ENCODE results near the gene ACOT13. TPM values are rescaled to one million over a fixed set of nuclear protein-coding genes. Genes with fewer than 3 reads are reported as not detected.
A peak's percentile ranks its signal among the peaks of the same experiment; 100 is the strongest.
"Not testable (repeated sequence)": the region's sequence is repeated elsewhere in the genome, so short reads cannot be mapped to it uniquely, and the experiment has no call there.

ACOT13 gene
- total RNA-seq, 2 donors from 2014 or later, result 8.8 to 15.9 TPM

DNA sequence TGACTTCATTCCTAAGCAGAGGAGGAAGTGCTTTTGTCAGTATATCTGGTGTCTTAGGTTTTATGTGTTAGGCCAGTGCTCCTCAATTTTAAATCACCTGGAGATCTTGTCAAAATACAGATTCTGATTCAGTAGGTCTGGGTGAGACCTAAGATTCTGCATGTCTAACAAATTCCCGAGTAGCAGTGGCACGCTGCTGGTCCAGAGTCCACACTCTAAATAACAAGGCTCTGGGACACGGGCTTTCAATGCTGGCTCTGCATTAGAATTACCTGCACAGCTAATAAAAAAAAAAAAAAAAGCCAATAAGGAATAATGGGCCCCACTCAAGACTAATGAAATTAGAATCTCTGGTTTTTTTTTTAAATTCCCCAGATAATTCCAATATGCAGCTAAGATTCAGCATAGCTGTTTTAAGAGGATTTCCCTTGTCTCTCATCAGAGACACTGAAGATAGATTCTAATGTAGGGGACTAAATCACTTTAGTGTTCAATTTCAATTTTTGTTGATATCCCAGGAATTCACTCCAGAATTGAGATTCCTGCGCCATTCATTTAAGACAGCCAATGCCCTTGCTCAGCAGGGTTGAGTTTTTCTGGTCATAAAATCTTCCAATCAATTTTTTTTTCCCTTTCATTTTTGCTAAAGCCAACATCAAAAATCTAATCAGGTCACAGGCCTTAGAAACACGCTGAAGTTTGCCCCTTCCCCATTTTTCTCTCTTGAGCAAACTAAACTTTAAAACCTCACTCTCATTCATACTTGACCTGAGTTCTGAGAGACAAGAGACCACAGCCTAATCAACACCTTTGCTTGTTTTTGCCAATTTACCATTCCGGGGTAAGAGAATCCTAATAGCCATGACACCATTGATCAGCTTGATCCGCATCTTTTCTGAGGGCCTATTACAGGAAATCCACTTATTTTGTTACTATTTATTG, 2.6 kb upstream of the ACOT13 start:
- DNase-seq (ENCODE audit: low spot score), result no peak
- H3K27ac ChIP-seq, result peak overlapping the region; percentile 90 to 93
- H3K4me1 ChIP-seq (replicated peaks), result peaks cover 14% of the 10 kb centered on the region
- 66% methylated on average over 7 of the region's 7 CpGs for WGBS
- TF ChIP-seq POLR2AphosphoS5 (IDR thresholded peaks at IDR 0.05) (no peak), POLR2A (IDR thresholded peaks at IDR 0.05) (no peak)
- TF ChIP-seq, protein P1, sequence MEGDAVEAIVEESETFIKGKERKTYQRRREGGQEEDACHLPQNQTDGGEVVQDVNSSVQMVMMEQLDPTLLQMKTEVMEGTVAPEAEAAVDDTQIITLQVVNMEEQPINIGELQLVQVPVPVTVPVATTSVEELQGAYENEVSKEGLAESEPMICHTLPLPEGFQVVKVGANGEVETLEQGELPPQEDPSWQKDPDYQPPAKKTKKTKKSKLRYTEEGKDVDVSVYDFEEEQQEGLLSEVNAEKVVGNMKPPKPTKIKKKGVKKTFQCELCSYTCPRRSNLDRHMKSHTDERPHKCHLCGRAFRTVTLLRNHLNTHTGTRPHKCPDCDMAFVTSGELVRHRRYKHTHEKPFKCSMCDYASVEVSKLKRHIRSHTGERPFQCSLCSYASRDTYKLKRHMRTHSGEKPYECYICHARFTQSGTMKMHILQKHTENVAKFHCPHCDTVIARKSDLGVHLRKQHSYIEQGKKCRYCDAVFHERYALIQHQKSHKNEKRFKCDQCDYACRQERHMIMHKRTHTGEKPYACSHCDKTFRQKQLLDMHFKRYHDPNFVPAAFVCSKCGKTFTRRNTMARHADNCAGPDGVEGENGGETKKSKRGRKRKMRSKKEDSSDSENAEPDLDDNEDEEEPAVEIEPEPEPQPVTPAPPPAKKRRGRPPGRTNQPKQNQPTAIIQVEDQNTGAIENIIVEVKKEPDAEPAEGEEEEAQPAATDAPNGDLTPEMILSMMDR (IDR thresholded peaks at IDR 0.05), result no peak
- H3K27me3 ChIP-seq (replicated peaks; ENCODE audit: insufficient read depth), result no peaks in the 10 kb centered on the region
- no peaks in the 10 kb centered on the region for H3K36me3 ChIP-seq
- H3K4me3 ChIP-seq, result peak overlapping the region in 1 of 2 donors; percentile 78
- intact Hi-C loops (cut with DNase I), result no loop called here
- no peaks in the 10 kb centered on the region for H3K9me3 ChIP-seq

- Histone ChIP-seq H3K27ac (peak overlapping the region; percentile 90 to 93), H3K4me1 (replicated peaks) (peaks cover 14% of the 10 kb centered on the region), H3K27me3 (replicated peaks; ENCODE audit: insufficient read depth) (no peaks in the 10 kb centered on the region), H3K36me3 (no peaks in the 10 kb centered on the region), H3K9me3 (no peaks in the 10 kb centered on the region), H3K4me3 (peak overlapping the region; percentile 77 to 78)
- no peak for TF ChIP-seq POLR2A (IDR thresholded peaks at IDR 0.05)
- TF ChIP-seq, protein P1 (IDR thresholded peaks at IDR 0.05), result no peak
- TF ChIP-seq POLR2AphosphoS5 (IDR thresholded peaks at IDR 0.05), result no peak
- under 1% methylated on average over 26 of the region's 26 CpGs for WGBS
- intact Hi-C loops (cut with DNase I), result loop anchor here (2.0 kb wide), 1 partner anchor 55 kb away; no protein-coding TSS in a partner anchor
- DNase-seq (ENCODE audit: low spot score), result peak; percentile 43
These were observed 708 bp upstream of the ACOT13 start for GRCh38 chr6:24666097-24666640.

GRCh38 chr6:24667378-24667803, 514 bp downstream of the ACOT13 start:
- Histone ChIP-seq H3K4me3 (peak overlapping the region; percentile 77 to 78), H3K36me3 (no peaks in the 10 kb centered on the region), H3K9me3 (no peaks in the 10 kb centered on the region), H3K27me3 (replicated peaks; ENCODE audit: insufficient read depth) (no peaks in the 10 kb centered on the region), H3K4me1 (replicated peaks) (peaks cover 10% of the 10 kb centered on the region), H3K27ac (peak overlapping the region; percentile 90 to 93)
- TF ChIP-seq, protein P1 (IDR thresholded peaks at IDR 0.05), result no peak
- TF ChIP-seq POLR2AphosphoS5 (IDR thresholded peaks at IDR 0.05) (no peak), POLR2A (IDR thresholded peaks at IDR 0.05) (no peak)
- 1% methylated on average over 9 of the region's 9 CpGs for WGBS
- intact Hi-C loops (cut with DNase I), result loop anchor here (2.0 kb wide), 1 partner anchor 53 kb away; no protein-coding TSS in a partner anchor
- DNase-seq (ENCODE audit: low spot score), result no peak

DNA sequence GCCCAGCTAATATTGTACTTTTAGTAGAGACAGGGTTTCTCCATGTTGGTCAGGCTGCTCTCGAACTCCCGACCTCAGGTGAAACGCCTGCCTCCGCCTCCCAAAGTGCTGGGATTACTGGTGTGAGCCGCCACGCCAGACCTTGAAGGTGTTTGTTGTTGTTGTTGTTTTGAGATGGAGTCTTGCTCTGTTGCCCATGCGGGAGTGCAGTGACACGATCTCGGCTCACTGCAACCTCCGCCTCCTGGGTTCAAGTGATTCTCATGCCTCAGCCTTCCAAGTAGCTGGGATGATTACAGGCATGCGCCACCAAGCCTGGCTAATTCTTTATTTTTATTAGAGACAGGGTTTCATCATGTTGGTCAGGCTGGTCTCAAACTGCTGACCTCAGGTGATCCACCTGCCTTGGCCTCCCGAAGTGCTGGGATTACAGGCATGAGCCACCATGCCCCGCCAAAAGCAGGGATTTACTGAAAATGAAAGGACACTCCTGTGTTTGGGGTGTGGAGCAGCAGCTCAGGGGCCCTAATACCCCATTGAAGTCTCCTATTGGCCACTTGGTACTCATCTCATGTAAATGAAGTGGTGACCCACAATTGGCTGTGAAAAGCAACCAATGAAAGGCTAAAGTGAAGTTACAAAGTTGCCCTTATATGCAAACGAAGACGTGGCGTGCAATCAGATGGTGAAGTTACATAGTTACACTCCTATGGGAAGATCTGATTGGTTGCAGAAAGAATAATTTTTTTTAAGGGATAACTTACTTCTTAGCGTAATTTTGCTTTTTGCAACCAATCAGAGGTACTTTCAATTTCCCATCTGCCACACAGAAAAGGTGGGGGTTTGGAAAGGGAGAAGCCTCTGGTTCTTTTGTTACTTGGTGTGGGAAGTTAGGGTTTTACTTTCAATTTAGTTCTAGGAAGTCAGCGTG, 1.5 kb downstream of the ACOT13 start:
- H3K4me3 ChIP-seq, result peak overlapping the region in 1 of 2 donors; percentile 78
- H3K27me3 ChIP-seq (replicated peaks; ENCODE audit: insufficient read depth); H3K4me1 ChIP-seq (replicated peaks); intact Hi-C loops (cut with DNase I); DNase-seq (ENCODE audit: low spot score); H3K27ac ChIP-seq; H3K9me3 ChIP-seq; H3K36me3 ChIP-seq: not testable (repeated sequence)
- WGBS, result 93% methylated on average over 18 of the region's 18 CpGs

- WGBS, result 97% methylated on average over 9 of the region's 9 CpGs
- Histone ChIP-seq H3K36me3 (no peaks in the 10 kb centered on the region), H3K27ac (no peak overlapping the region), H3K4me1 (replicated peaks) (no peaks in the 10 kb centered on the region), H3K9me3 (no peaks in the 10 kb centered on the region), H3K4me3 (no peak overlapping the region), H3K27me3 (replicated peaks; ENCODE audit: insufficient read depth) (no peaks in the 10 kb centered on the region)
- no peak for DNase-seq (ENCODE audit: low spot score)
- TF ChIP-seq, protein P1 (IDR thresholded peaks at IDR 0.05), result no peak
- no peak for TF ChIP-seq POLR2A (IDR thresholded peaks at IDR 0.05)
- TF ChIP-seq POLR2AphosphoS5 (IDR thresholded peaks at IDR 0.05), result no peak
- intact Hi-C loops (cut with DNase I), result no loop called here
These were observed 2.1 kb downstream of the ACOT13 start for GRCh38 chr6:24668997-24669361.

GRCh38 chr6:24670492-24670891, 3.6 kb downstream of the ACOT13 start:
- H3K9me3 ChIP-seq; H3K27ac ChIP-seq; H3K4me3 ChIP-seq; H3K4me1 ChIP-seq (replicated peaks); H3K27me3 ChIP-seq (replicated peaks; ENCODE audit: insufficient read depth); intact Hi-C loops (cut with DNase I); DNase-seq (ENCODE audit: low spot score); H3K36me3 ChIP-seq: not testable (repeated sequence)

DNA sequence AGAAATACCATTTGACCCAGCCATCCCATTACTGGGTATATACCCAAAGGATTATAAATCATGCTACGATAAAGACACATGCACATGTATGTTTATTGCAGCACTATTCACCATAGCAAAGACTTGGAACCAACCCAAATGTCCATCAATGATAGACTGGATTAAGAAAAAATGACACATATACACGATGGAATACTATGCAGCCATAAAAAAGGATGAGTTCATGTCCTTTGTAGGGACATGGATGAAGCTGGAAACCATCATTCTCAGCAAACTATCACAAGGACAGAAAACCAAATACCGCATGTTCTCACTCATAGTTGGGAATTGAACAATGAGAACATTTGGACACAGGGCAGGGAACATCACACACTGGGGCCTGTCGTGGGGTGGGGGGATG, 4.2 kb downstream of the ACOT13 start:
- WGBS, result 97% methylated on average over 4 of the region's 4 CpGs
- intact Hi-C loops (cut with DNase I); H3K9me3 ChIP-seq; H3K27me3 ChIP-seq (replicated peaks; ENCODE audit: insufficient read depth); DNase-seq (ENCODE audit: low spot score); H3K4me3 ChIP-seq; H3K36me3 ChIP-seq; H3K4me1 ChIP-seq (replicated peaks); H3K27ac ChIP-seq: not testable (repeated sequence)
